MM.1S (cell line): Measurements from ENCODE around the gene DDX56.

Experiments used
- DNase-seq: peaks from one replicate; pipeline ENCODE4 v3.0.0-alpha.2; 2015
- H2AFZ ChIP-seq: fragments of 300-600 bp; sonication (generic); 2 replicates; pipeline ENCODE4 v1.6.0; 2016; ENCODE audit warnings: antibody characterized with exemption, low read length
- H3F3A ChIP-seq: fragments of 300-600 bp; sonication (generic); 2 replicates; pipeline ENCODE4 v1.6.1; 2016; ENCODE audit warnings: mild to moderate bottlenecking, antibody characterized with exemption, low read length, moderate library complexity, mixed read lengths; ENCODE audit not compliant: insufficient read depth
- H3K27ac ChIP-seq: fragments of 300-600 bp; sonication (generic); 2 replicates; pipeline ENCODE4 v1.5.1; 2016; ENCODE audit warnings: mild to moderate bottlenecking, low read length
- H3K27me3 ChIP-seq: fragments of 300-600 bp; sonication (generic); replicated peaks from 2 replicates; pipeline ENCODE4 v1.6.0; 2016; ENCODE audit warnings: low read length; ENCODE audit not compliant: insufficient read depth
- H3K36me3 ChIP-seq: fragments of 300-600 bp; sonication (generic); replicated peaks from 2 replicates; pipeline ENCODE4 v1.6.1; 2016; ENCODE audit warnings: mild to moderate bottlenecking, low read length, mixed read lengths; ENCODE audit not compliant: insufficient read depth
- H3K4me1 ChIP-seq: fragments of 300-600 bp; sonication (generic); 2 replicates; pipeline ENCODE4 v1.6.1; 2016; ENCODE audit warnings: low read length, mixed read lengths
- H3K4me2 ChIP-seq: fragments of 300-600 bp; sonication (generic); 2 replicates; pipeline ENCODE4 v1.6.0; 2016; ENCODE audit warnings: low read depth, low read length
- H3K4me3 ChIP-seq: fragments of 300-600 bp; sonication (generic); 2 replicates; pipeline ENCODE4 v1.5.1; 2016; ENCODE audit warnings: low read length, mixed read lengths
- H3K79me2 ChIP-seq: fragments of 300-600 bp; sonication (generic); 2 replicates; pipeline ENCODE4 v1.6.1; 2016; ENCODE audit warnings: mixed run types, low read length, mixed read lengths
- H3K9ac ChIP-seq: fragments of 300-600 bp; sonication (generic); 2 replicates; pipeline ENCODE4 v1.6.1; 2016; ENCODE audit warnings: low read length, mixed read lengths
- H3K9me2 ChIP-seq: fragments of 300-600 bp; sonication (generic); replicated peaks from 2 replicates; pipeline ENCODE4 v1.6.1; 2016; ENCODE audit warnings: mild to moderate bottlenecking, low read length, mixed read lengths; ENCODE audit not compliant: insufficient read depth
- H3K9me3 ChIP-seq: fragments of 300-600 bp; sonication (generic); replicated peaks from 2 replicates; pipeline ENCODE4 v1.6.1; 2016; ENCODE audit warnings: mild to moderate bottlenecking, low read length, mixed read lengths; ENCODE audit not compliant: insufficient read depth
- H4K20me1 ChIP-seq: fragments of 300-600 bp; sonication (generic); 2 replicates; pipeline ENCODE4 v1.6.1; 2016; ENCODE audit warnings: mild to moderate bottlenecking, low read length, moderate library complexity, mixed read lengths; ENCODE audit not compliant: insufficient read depth
- EZH2 ChIP-seq: fragments of 300-600 bp; sonication (generic); optimal IDR thresholded peaks from 2 replicates; pipeline ENCODE3; 2017; ENCODE audit warnings: low read depth, mild to moderate bottlenecking, antibody characterized with exemption, low read length, mixed read lengths
- EZH2phosphoT487 ChIP-seq: fragments of 300-600 bp; sonication (generic); IDR thresholded peaks from 2 replicates; pipeline ENCODE4 v1.6.1; 2018; ENCODE audit warnings: antibody characterized with exemption, low read length
- TF ChIP-seq, protein P1 (sequence below): fragments of 300-600 bp; sonication (generic); IDR thresholded peaks from 2 replicates; pipeline ENCODE4 v1.5.1; 2016; ENCODE audit warnings: antibody characterized with exemption, low read length, mixed read lengths

Gene DDX56

DNA sequence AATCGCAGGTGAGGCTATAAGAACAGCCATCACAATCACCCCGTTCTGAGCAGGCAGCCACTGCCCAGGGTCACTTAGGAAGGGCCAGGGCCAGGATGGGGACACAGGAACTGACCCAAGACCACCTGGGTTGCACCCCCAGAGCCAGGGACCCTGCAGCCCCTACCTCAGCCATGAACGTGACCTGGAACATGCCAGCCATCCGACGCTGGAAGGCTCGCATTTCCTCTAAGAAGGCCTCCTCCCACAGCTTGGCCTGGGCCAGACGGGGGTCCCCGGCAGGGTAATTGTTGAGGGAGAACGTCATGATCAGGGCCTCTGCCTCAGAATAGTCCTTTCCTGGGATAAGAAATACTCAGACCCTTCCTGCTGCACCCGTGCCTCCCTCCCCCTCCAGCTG lies 37.6 kb downstream of the DDX56 start:
- Histone ChIP-seq H3K4me1 (no peaks in the 10 kb centered on the region), H3K4me2 (no peak overlapping the region), H3K27ac (no peak overlapping the region)

DNA sequence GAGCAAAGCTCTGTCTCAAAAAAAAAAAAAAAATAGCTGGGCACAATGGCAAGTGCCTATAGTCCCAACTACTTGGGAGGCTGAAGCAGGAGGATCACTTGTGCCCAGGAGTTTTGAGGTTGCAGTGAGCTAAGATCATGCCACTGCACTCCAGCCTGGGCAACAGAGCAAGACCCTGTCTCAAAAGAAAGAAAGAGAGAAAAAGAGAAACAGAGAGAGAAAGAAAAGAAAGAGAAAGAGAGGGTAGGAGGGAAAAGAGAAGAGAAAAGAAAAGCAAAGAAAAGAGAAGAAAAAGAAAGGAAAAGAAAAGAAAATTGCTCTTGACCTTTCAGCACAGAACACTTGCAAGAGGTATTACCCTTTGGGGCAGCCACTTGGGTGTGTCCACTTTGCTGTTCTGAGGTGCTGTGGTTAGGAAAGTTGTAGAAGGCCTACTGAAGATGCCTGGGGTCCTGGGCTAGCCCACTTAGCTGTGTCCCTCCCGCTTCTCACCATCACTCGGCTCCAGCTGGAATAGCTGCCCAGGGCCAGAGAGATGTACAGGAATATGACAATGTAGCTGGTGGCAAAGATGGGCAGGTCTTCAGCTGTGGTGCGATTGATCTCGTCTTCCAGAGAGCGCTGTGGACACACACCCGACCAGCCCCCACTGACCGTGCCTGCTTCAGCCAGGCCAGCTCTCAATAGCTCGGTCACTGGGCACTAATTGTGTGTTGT lies 38.2 kb downstream of the DDX56 start:
- no peaks in the 10 kb centered on the region for H3K36me3 ChIP-seq
- no peaks in the 10 kb centered on the region for H4K20me1 ChIP-seq
- no peak overlapping the region for H3K9ac ChIP-seq
- H3K9me2 ChIP-seq, result no peaks in the 10 kb centered on the region
- no peak overlapping the region for H2AFZ ChIP-seq
- no peak overlapping the region for H3K4me3 ChIP-seq
- no peak overlapping the region for H3K4me2 ChIP-seq
- H3F3A ChIP-seq, result no peaks in the 10 kb centered on the region
- H3K27ac ChIP-seq, result no peak overlapping the region
- TF ChIP-seq, protein P1, sequence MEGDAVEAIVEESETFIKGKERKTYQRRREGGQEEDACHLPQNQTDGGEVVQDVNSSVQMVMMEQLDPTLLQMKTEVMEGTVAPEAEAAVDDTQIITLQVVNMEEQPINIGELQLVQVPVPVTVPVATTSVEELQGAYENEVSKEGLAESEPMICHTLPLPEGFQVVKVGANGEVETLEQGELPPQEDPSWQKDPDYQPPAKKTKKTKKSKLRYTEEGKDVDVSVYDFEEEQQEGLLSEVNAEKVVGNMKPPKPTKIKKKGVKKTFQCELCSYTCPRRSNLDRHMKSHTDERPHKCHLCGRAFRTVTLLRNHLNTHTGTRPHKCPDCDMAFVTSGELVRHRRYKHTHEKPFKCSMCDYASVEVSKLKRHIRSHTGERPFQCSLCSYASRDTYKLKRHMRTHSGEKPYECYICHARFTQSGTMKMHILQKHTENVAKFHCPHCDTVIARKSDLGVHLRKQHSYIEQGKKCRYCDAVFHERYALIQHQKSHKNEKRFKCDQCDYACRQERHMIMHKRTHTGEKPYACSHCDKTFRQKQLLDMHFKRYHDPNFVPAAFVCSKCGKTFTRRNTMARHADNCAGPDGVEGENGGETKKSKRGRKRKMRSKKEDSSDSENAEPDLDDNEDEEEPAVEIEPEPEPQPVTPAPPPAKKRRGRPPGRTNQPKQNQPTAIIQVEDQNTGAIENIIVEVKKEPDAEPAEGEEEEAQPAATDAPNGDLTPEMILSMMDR, result no peak
- TF ChIP-seq EZH2 (no peak), EZH2phosphoT487 (no peak)
- DNase-seq, result no peak
- H3K79me2 ChIP-seq, result no peaks in the 10 kb centered on the region
- H3K4me1 ChIP-seq, result no peaks in the 10 kb centered on the region
- H3K27me3 ChIP-seq, result no peaks in the 10 kb centered on the region
- no peaks in the 10 kb centered on the region for H3K9me3 ChIP-seq

More for the DNA sequence above, 37.6 kb downstream of the DDX56 start:
- H3K27me3 ChIP-seq, result no peaks in the 10 kb centered on the region
- H3K36me3 ChIP-seq, result no peaks in the 10 kb centered on the region
- H3F3A ChIP-seq, result no peaks in the 10 kb centered on the region
- no peak overlapping the region for H2AFZ ChIP-seq
- TF ChIP-seq EZH2phosphoT487 (no peak), EZH2 (no peak)
- TF ChIP-seq, protein P1, result no peak
- H3K9ac ChIP-seq, result no peak overlapping the region
- H3K4me3 ChIP-seq, result no peak overlapping the region
- no peaks in the 10 kb centered on the region for H3K9me2 ChIP-seq
- no peaks in the 10 kb centered on the region for H3K9me3 ChIP-seq
- no peaks in the 10 kb centered on the region for H4K20me1 ChIP-seq
- no peak for DNase-seq
- no peaks in the 10 kb centered on the region for H3K79me2 ChIP-seq

DNA sequence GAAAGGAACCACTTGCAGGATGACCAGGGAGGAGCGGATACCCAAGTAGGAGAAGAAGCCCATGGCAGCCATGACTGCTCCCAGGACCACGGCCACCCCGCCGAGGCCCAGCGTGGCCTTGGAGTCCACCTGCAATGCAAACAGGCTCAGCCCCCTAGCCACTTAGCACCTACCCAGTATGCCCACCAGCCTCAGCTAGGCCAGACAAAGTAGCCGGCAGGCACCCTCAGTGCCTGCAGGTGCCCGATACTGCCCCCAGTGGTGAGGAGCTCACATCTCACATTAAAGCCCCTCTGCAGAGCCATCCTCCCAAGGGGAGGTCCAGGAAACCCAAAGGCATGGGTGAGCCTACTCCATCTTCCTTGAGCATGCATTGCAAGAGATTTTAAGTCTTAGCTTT lies 39.2 kb downstream of the DDX56 start:
- Histone ChIP-seq H3K4me2 (no peak overlapping the region), H3K79me2 (no peaks in the 10 kb centered on the region), H3K36me3 (no peaks in the 10 kb centered on the region), H2AFZ (no peak overlapping the region), H3K27ac (no peak overlapping the region), H3K27me3 (no peaks in the 10 kb centered on the region), H3F3A (no peaks in the 10 kb centered on the region), H3K9ac (no peak overlapping the region), H3K9me2 (no peaks in the 10 kb centered on the region), H4K20me1 (no peaks in the 10 kb centered on the region), H3K4me1 (no peaks in the 10 kb centered on the region), H3K9me3 (no peaks in the 10 kb centered on the region), H3K4me3 (no peak overlapping the region)
- no peak for TF ChIP-seq EZH2
- TF ChIP-seq, protein P1, result peak; percentile 81
- DNase-seq, result peak; percentile 53
